Measurements from ENCODE around the gene TUBAL3. TPM values are rescaled to one million over a fixed set of nuclear protein-coding genes. Genes with fewer than 3 reads are reported as not detected.

Gene TUBAL3
- total and polyA plus RNA-seq, 2 of the 4 experiments (the other 2 are of a cell fraction) = not detected

DNA sequence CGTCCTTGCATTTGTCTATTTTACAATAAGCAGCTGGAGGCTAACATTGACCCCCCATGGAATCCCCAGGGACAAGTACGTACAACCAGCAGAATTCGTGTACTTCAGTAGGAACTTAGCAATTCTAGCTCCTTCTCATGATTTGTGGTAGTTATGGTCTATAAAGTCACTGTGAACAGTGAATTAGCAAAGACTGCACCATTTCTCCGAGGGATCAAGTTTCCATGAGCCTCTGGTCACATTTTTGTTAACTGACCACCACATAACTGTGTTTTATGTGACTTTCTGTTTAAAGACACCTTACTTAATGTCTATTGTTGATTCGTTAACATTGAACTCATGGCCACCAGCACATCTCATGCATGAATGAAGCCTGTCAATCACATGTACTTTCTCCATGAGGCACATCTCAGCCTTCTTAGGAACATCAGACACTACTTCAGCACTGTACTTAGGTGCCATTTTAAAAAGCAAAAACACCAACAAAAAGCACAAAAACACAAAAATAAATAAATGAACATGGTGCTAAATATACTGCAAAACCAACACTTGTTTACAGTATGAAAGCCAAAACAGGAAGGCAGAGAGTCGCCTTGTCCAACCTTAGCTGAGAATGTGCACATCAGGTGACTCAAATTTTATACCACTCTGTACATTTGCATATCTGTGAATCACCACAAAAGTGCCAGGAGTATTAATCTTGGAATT lies 48.9 kb downstream of the TUBAL3 start:
- H3K9ac ChIP-seq (ENCODE audit: low read depth, low read length) = no peak overlapping the region
- no peak overlapping the region for H2BK15ac ChIP-seq (ENCODE audit: low read depth, low read length)
- no peaks in the 10 kb centered on the region for H3K4me1 ChIP-seq (ENCODE audit: control insufficient read depth, insufficient read depth, low read length)
- ChIA-PET POLR2A (ENCODE audit: unreplicated experiment) (no interaction called here), CTCF (interaction anchor here (0.6 kb wide), 1 partner anchor 314 kb away, joined by 3 read pairs; no protein-coding TSS in a partner anchor)
- no peak overlapping the region for H3K4ac ChIP-seq (ENCODE audit: low read depth, low read length)
- H2AFZ ChIP-seq (replicated peaks; ENCODE audit: low read length, poor library complexity) = no peak overlapping the region
- no peak overlapping the region for H2BK5ac ChIP-seq (ENCODE audit: low read depth, low read length, poor library complexity, severe bottlenecking)
- H4K20me1 ChIP-seq (ENCODE audit: insufficient read depth, low read length) = no peaks in the 10 kb centered on the region
- no peak overlapping the region for H3K18ac ChIP-seq (ENCODE audit: low read depth, low read length)
- H2BK120ac ChIP-seq (ENCODE audit: low read depth, low read length) = no peak overlapping the region
- no peak overlapping the region for H2AK5ac ChIP-seq (ENCODE audit: low read depth, low read length)
- no peak overlapping the region for H3K4me3 ChIP-seq (ENCODE audit: insufficient read depth, low read depth, low read length)
- WGBS, 2 experiments (ENCODE audit: extremely low coverage in 2 of 2, insufficient read length in 1 of 2) = 42% methylated on average over 2 of the region's 6 CpGs; no CpG with 5 or more reads in 1 of the 2 experiments
- H4K5ac ChIP-seq (ENCODE audit: low read depth, low read length) = no peak overlapping the region
- no peaks in the 10 kb centered on the region for H3K79me1 ChIP-seq (ENCODE audit: low read depth in 1 of 2, low read length in 2 of 2)
- H3K27ac ChIP-seq (ENCODE audit: insufficient read depth, low read length) = no peak overlapping the region
- DNase-seq (no peak), ATAC-seq (ENCODE audit: low read depth) (no peak)
- H3K36me3 ChIP-seq (ENCODE audit: control insufficient read depth, insufficient read depth, low read length) = no peaks in the 10 kb centered on the region
- H3K4me2 ChIP-seq (ENCODE audit: low read depth, low read length) = no peak overlapping the region
- no peak overlapping the region for H3K56ac ChIP-seq (ENCODE audit: extremely low read depth, insufficient read depth, low read length)
- no peak overlapping the region for H4K91ac ChIP-seq (ENCODE audit: insufficient read depth, low read depth, low read length)
- H3K9me3 ChIP-seq (ENCODE audit: control insufficient read depth, insufficient read depth, low read length) = no peaks in the 10 kb centered on the region
- dilution Hi-C loops (cut with HindIII; ENCODE audit: low sequenced_read_pairs, unreplicated experiment) = no loop called here
- peaks cover 6% of the 10 kb centered on the region for H3K27me3 ChIP-seq (ENCODE audit: control insufficient read depth, insufficient read depth, low read length)
- no peak overlapping the region for H3K23ac ChIP-seq (ENCODE audit: low read depth, low read length)
- intact Hi-C loops (cut with micrococcal nuclease) = no loop called here
- TF ChIP-seq MAZ (IDR thresholded peaks at IDR 0.05; ENCODE audit: borderline replicate concordance, low read depth, low read length) = no peak
- no peak for TF ChIP-seq MXI1 (IDR thresholded peaks at IDR 0.05; ENCODE audit: borderline replicate concordance, low read depth, low read length)
- TF ChIP-seq, protein P1, sequence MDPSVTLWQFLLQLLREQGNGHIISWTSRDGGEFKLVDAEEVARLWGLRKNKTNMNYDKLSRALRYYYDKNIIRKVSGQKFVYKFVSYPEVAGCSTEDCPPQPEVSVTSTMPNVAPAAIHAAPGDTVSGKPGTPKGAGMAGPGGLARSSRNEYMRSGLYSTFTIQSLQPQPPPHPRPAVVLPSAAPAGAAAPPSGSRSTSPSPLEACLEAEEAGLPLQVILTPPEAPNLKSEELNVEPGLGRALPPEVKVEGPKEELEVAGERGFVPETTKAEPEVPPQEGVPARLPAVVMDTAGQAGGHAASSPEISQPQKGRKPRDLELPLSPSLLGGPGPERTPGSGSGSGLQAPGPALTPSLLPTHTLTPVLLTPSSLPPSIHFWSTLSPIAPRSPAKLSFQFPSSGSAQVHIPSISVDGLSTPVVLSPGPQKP (IDR thresholded peaks at IDR 0.05; ENCODE audit: borderline replicate concordance, low read depth, low read length) = no peak
- no peak for TF ChIP-seq RAD21 (IDR thresholded peaks at IDR 0.05; ENCODE audit: low read length)
- no peak for TF ChIP-seq MAFK (IDR thresholded peaks at IDR 0.05; ENCODE audit: low read depth, low read length)
- no TSS peak for BruUV-seq (replicated peaks)
- in situ Hi-C loops (cut with MboI; ENCODE audit: low sequenced_read_pairs) = no loop called here
- no peak overlapping the region for H3K14ac ChIP-seq (replicated peaks; ENCODE audit: low read depth, low read length)
- H3K9me1 ChIP-seq (ENCODE audit: insufficient read depth, low read length) = no peaks in the 10 kb centered on the region
- H2AK9ac ChIP-seq (replicated peaks; ENCODE audit: low read depth, low read length, poor library complexity) = no peak overlapping the region
- H4K8ac ChIP-seq (ENCODE audit: low read depth in 2 of 2, low read length in 2 of 2) = no peak overlapping the region
- no peak overlapping the region for H2BK20ac ChIP-seq (ENCODE audit: low read depth, low read length)
